Cardiac fibroblast (primary cell): Measurements from ENCODE around the gene NEK6.

Source experiments
- DNase-seq, 2 donors: peaks; one replicate each; pipeline versions ENCODE4 v3.0.0 to v3.0.0-alpha.2; 2010; ENCODE audit warnings: low read depth in 2 of 2
- H3K4me3 ChIP-seq, 2 donors: replicated peaks in 1 of 2; 1 replicate in 1 of 2; 2 replicates in 1 of 2; pipeline ENCODE4 v1.5.1; 2011; ENCODE audit warnings: low read depth in 2 of 2, low read length in 2 of 2, mild to moderate bottlenecking in 2 of 2, moderate library complexity in 1 of 2
- TF ChIP-seq, protein P1 (sequence below): IDR thresholded peaks from one replicate; pipeline ENCODE4 v1.5.1; 2011; ENCODE audit warnings: low read depth, mild to moderate bottlenecking, low read length, inconsistent platforms

The NEK6 gene

DNA sequence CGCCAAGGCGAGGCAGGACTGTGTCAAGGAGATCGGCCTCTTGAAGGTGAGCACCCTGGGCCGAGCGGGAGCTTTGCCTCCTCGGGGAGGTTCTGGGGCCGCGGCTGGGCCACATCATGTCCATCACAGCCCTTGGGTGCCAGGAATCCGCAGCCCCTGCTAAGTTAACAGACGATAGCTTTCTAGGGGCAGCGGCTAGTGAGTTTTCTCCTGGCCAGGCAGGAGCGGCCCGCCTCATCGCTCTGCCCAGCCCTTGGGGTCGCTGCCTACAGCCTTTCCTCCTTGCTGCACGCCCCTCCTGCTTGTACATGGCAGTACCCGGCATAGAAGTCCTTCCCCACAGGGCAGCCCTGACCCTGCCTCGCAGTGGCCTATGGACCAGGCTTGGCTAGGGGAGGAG is 56.2 kb downstream of the NEK6 start:
- no peak for DNase-seq
- H3K4me3 ChIP-seq = no peak overlapping the region
- TF ChIP-seq, protein P1, sequence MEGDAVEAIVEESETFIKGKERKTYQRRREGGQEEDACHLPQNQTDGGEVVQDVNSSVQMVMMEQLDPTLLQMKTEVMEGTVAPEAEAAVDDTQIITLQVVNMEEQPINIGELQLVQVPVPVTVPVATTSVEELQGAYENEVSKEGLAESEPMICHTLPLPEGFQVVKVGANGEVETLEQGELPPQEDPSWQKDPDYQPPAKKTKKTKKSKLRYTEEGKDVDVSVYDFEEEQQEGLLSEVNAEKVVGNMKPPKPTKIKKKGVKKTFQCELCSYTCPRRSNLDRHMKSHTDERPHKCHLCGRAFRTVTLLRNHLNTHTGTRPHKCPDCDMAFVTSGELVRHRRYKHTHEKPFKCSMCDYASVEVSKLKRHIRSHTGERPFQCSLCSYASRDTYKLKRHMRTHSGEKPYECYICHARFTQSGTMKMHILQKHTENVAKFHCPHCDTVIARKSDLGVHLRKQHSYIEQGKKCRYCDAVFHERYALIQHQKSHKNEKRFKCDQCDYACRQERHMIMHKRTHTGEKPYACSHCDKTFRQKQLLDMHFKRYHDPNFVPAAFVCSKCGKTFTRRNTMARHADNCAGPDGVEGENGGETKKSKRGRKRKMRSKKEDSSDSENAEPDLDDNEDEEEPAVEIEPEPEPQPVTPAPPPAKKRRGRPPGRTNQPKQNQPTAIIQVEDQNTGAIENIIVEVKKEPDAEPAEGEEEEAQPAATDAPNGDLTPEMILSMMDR = no peak

DNA sequence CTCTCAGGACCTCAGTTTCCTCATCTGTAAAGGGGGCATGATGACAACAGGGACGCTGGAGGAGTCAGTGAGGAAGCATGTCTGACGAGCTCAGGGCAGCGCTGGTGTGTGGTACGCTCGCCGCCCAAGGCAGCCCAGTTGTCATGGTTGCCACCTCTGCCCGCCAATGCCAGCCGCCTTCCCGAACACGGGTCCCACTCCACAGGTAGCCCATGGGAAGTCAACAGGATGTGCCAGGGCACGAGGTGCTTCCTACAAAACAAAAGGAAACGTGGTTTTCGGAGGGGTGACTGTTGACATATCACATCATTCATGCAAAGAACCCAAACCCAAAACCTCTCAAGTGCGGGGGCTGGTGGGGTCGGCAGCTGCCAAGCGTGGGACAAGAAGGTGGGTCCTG is 58.1 kb downstream of the NEK6 start:
- H3K4me3 ChIP-seq = no peak overlapping the region
- DNase-seq = no peak
- TF ChIP-seq, protein P1 = no peak

DNA sequence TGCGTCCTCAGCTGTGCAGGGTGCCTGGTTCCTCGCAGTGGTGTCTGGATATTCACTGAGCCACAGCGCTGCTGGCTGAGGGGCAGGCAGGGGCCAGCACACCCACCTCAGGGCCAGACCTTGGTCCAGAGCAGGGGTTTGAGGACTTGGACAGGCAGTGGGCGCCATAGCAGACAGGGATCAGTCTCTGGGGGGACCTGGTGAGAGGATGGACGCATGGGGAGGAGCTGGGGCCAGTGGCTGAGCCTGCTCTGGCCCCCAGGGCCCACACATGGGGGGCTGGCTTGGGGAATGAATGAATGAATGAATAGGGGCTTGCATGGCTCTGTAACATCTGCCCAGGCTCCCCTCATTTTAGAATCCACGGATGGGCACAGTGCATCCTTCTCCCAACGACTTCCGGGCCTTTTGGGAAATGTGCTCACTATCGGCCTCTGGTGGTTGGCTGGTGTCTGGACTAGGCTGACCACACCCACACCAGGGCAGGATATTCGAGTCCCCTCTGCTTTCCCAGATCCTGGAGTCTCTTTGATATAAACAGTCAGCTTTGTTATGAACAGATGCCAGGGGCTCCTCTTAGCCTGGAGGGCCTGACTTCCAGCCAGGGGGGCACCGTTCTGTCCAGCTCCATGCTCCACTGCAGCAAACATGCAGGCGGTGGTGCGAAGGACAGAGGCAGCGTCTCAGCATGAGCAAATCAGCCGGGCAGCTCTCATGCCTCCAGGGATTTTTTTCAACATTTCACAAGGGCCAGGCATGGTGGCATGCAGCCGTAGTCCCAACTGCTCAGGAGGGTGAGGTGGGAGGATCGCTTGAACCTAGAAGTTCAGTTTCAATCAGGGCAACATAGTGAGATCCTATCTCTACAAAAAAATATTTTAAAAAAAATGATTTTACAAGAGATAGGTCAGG is 62.6 kb downstream of the NEK6 start:
- DNase-seq = peak; percentile 67 to 76
- H3K4me3 ChIP-seq = no peak overlapping the region
- TF ChIP-seq, protein P1 = peak; percentile 95

DNA sequence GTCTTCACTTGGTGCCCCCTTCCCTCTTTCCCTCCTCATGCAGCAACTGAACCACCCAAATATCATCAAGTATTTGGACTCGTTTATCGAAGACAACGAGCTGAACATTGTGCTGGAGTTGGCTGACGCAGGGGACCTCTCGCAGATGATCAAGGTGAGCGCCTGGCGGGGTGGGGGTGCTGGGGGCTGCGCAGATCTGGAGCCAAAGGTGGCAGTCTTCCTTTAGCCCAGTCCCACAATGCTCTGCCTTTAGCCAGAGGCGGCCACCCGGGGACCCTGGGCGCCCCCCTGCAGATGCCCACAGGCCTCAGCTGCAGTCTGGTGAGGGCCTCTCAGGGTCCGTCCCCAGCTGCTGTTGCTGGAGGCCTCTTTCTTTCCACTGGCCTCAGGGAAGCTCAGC is 63.7 kb downstream of the NEK6 start:
- TF ChIP-seq, protein P1 = no peak
- no peak overlapping the region for H3K4me3 ChIP-seq
- DNase-seq = no peak

DNA sequence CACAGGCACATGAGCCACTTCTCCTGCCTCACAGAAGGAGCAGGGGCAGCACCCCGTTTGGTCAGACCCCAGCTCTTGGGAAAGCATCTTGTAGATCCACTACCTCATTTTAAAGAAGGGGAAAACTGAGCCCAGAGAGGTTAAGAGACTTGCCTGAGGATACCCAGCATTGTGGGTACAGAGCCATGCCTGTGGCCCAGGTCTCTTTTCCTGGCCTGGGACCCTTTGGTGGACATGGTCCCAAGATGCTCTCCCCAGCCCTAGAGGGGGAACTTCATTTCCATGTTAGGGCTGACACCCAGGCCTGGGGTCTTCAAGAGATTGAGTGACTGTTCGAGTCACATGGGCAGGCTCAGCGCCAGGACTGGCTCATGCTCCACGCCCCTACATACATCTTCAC is 64.2 kb downstream of the NEK6 start:
- no peak for DNase-seq
- no peak overlapping the region for H3K4me3 ChIP-seq
- TF ChIP-seq, protein P1 = no peak

DNA sequence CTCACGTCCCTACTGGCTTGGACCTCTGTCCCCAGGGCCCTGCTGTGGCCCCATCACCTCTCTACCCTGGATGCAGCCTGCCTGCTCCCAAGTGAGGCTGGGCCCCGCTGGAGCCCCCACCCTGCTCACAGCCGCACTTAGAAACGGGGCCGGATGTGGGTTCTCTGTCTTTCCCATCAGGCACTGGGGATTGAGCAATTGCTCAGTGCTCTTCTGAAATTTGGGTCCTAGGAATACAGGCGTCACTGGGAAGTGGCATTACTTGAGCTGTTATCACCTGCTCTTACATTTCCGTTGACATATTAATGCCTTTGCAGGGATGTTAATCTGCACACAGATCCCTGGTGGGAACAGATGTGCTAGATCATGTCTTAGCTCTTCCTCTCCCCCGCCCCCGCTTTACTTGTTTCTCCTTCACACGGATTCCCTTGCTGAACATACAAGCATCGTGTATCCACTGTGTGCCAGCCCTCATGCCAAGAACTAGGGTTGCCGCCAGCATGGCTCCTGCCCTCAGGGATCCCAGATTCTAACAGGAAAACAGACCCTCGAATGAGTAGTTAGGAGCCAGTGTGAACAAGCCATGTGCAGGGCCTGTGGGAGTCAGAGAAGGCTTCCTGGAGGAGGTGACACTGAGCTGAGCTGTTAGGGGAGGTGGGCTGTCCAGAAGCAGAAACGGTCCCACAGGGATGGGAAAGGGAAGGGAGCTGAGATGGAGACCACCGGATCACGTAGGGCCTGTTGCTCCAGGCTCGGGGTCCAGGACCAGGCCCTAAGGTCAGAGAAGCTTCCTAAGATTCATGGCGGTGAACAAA is 65.1 kb downstream of the NEK6 start:
- TF ChIP-seq, protein P1 = no peak
- DNase-seq = peak; percentile 54 to 62
- no peak overlapping the region for H3K4me3 ChIP-seq
